ENCODE results near the gene NPL.

NPL gene

DNA sequence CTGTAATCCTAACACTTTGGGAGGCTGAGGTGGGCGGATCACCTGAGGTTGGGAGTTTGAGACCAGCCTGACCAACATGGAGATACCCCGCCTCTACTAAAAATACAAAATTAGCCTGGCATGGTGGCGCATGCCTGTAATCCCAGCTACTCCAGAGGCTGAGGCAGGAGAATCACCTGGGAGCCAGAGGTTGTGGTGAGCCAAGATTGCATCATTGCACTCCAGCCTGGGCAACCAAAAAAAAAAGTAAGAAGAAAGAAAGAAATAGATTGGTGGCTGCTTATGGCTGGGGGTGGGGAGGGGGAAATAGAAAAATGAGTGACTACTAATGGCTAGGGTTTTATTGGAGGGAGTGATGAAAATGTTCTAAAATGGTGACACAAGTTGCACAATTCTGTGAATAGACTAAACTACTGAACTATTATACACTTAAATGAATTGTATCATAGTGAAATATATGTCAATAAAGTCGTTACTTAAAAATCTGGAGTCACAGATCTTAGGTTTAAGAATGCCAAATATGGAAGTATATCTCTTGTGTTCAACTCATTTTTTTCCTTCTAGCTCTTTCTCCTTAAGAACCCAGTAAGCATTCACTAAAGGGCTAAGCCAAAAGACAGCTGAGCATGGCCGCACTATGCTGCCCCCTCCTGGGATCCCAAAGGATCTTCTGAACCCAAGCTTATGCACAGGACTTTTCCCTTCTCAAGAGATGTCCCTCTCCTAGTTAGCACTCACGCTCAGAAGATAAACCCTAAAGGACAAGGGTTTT is 3.2 kb upstream of the NPL start:
- no peaks in the 10 kb centered on the region for H3K9me3 Mint-ChIP-seq
- peaks cover 32% of the 10 kb centered on the region for H3K27me3 Mint-ChIP-seq (ENCODE audit: low read depth)
- H3K27ac Mint-ChIP-seq, result no peak overlapping the region
- no peak overlapping the region for H3K4me3 Mint-ChIP-seq
- H3K36me3 Mint-ChIP-seq (ENCODE audit: low read depth), result no peaks in the 10 kb centered on the region
- peaks cover 19% of the 10 kb centered on the region for H3K4me1 Mint-ChIP-seq (ENCODE audit: low read depth)

DNA sequence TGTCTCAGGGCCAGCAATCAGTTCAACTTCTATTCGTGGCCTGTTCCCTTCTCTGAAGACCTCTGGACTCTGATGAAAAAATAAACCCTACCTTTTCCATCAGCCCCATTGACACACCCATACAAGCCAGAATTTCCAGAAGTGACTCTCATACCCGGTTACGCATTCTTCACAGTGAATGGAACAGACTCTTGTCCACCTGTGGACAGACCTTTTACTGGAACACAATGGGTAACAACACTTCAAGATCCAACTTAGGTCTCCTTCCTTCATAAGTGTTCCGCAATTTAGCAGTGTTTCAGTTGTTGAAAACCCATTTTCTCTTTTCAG is 2.6 kb upstream of the NPL start:
- no peak overlapping the region for H3K4me3 Mint-ChIP-seq
- H3K27ac Mint-ChIP-seq, result no peak overlapping the region

DNA sequence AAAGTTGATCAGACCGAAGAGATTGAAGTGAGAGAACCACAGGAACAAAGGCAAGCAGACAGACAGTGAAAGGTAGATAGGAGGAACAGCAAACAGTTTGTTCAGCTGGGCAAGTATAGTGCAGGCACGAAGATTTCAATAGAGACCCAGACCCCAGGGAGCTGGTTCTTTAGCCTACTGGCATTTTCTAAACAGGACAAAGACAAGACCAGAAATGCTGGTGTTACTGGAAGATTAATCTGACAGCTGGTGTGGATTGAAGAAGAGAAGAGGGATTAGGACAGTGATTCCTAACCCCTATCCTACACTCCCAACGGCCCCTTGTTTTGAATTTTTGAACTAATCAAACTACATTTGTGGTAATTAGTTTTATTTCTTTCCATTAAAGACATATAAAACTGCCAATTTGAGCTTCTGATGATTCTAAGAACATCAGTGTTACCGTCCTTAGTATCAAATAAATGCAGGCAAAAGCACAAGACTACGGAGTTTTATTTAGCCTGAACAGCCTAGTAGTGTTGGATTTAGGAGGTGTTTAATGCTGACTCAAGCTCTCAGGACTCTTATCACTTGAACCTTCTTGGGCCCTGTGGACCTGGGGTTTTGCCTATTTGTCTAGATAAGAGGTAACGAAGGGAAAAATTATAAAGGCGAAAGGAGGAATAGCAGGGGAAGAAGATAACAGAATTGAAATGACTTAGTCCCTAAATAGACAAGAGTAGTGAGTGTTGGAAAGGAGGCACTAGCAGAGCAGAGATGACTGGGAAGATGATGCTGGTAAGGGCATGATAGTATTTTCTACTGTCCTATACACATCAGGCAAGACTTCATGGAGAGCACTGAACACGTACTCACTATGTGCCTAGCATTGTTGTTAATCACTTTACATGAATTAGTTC is 2.0 kb downstream of the NPL start:
- Mint-ChIP-seq H3K27me3 (ENCODE audit: low read depth) (peaks cover 26% of the 10 kb centered on the region), H3K4me3 (no peak overlapping the region), H3K9me3 (no peaks in the 10 kb centered on the region), H3K4me1 (ENCODE audit: low read depth) (peaks cover 16% of the 10 kb centered on the region), H3K36me3 (ENCODE audit: low read depth) (no peaks in the 10 kb centered on the region), H3K27ac (peak overlapping the region; percentile 28)

More for the DNA sequence above, 2.6 kb upstream of the NPL start:
- Mint-ChIP-seq H3K27me3 (ENCODE audit: low read depth) (peaks cover 32% of the 10 kb centered on the region), H3K4me1 (ENCODE audit: low read depth) (peaks cover 15% of the 10 kb centered on the region), H3K9me3 (no peaks in the 10 kb centered on the region), H3K36me3 (ENCODE audit: low read depth) (no peaks in the 10 kb centered on the region)

DNA sequence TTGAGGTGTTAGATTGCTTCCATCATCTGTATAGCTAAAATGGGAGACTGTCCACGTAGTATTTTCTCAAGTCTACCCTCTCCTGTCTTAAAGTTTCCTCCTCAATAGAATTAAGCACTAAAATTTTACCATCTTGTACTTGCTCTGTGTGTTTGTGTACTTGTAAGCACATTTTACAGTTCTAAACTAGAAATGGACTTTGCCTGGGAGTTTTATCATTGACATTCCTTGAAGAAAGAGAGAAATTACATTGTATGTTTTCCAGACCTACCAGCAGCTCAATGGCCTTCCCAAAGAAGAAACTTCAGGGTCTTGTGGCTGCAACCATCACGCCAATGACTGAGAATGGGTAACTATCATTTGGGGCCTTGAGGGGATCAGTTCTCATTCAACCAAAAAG is 4.5 kb downstream of the NPL start:
- Mint-ChIP-seq H3K27ac (no peak overlapping the region), H3K9me3 (no peaks in the 10 kb centered on the region), H3K36me3 (ENCODE audit: low read depth) (no peaks in the 10 kb centered on the region), H3K4me1 (ENCODE audit: low read depth) (peaks cover 16% of the 10 kb centered on the region), H3K4me3 (no peak overlapping the region), H3K27me3 (ENCODE audit: low read depth) (peaks cover 12% of the 10 kb centered on the region)

DNA sequence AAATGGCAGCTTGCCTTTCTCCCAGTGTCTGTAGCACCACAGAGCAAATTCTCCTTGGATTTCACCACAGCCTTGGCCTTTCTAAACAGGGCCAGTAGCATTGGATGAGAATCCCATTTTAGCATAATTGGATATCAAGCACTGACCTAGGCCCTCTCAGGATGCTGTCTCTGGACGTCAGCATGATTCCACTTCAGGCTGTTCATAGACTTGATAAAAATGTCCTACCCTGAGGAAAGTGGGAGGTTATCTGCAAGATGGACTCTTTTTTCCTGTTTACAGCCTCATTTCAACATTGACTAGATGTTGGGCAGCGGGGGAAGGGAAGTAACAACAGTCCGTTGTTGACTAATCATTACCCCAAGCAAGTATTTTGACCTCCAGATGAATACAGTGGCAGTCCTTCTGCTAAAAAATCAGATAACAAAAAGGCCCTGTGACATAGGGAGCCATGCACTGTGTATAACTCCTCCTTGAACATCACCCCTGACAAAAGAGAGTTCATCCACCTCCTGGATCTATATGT is 5.2 kb downstream of the NPL start:
- Mint-ChIP-seq H3K9me3 (no peaks in the 10 kb centered on the region), H3K4me1 (ENCODE audit: low read depth) (peaks cover 15% of the 10 kb centered on the region), H3K4me3 (no peak overlapping the region), H3K36me3 (ENCODE audit: low read depth) (no peaks in the 10 kb centered on the region), H3K27me3 (ENCODE audit: low read depth) (peaks cover 10% of the 10 kb centered on the region), H3K27ac (no peak overlapping the region)

DNA sequence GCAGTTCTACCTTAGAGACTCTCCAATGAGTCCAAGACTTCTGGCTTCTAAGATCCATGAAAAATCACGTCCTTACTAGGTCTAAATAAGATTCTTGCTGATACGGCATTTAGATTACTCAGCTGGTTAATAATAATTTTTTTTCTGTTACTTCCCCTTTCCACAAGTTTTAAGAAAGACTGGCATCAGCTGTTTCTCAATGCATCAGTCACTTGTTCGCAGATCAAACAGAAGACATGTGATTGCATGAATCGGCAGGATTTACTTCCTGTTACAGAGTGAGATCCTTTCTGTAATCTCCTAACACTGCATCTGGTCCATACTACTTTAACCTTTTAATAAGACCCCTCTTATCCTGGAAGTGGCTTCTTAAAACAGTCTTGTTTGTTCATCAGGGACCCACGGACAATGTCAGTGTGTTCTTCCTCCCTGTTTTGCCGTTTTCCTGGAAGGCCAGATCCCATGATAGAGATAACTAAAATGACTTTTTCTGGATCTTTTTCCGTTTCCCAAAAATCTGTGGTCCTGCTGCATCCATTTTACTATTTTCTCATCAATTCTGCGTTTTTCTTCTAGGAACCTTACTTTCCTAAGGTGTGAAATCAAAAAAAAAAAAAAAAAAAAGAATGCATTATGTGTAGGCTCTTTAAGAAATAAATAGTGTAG is 6.1 kb downstream of the NPL start:
- Mint-ChIP-seq H3K4me3 (no peak overlapping the region), H3K27me3 (ENCODE audit: low read depth) (peaks cover 10% of the 10 kb centered on the region), H3K4me1 (ENCODE audit: low read depth) (peaks cover 13% of the 10 kb centered on the region), H3K27ac (no peak overlapping the region), H3K9me3 (no peaks in the 10 kb centered on the region), H3K36me3 (ENCODE audit: low read depth) (no peaks in the 10 kb centered on the region)

DNA sequence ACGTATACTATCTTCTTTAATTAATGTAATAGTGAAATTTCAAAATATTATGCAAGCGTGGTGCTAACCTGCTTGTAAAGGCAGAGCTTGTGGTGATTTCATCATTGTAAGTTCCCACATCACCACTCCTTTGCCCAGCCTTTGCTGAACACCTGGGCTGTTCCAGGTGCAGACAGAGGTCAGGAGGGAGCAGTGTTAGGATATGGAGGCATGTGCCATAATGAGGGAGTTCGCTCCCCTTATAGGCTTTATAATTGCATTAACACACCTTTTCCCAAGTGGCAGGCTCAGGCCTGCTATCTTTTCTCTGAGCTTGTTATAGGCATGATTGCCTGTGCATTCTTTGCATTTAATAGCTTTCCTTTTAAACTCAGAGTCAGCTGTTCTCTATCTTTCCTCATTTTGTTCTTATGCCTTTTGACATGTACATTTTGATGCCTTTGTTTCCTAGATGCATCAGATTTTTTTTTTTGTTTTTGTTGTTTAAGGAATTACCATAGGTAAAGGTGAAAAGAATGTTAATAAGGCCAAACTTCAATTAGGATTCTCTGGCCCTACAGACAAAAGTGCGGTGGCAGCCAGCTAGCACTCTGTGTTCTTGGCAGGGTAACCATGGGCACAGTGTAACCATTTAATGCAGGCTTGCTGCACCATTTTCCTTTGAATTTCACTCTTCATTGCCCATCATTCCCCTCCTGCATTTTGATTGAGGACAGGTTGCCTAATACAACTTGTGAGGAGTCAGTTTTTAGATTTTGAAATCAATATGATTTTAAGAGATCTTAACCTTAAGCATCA is 12.6 kb downstream of the NPL start:
- Mint-ChIP-seq H3K36me3 (ENCODE audit: low read depth) (no peaks in the 10 kb centered on the region), H3K9me3 (no peaks in the 10 kb centered on the region), H3K27me3 (ENCODE audit: low read depth) (peaks cover 4% of the 10 kb centered on the region)

DNA sequence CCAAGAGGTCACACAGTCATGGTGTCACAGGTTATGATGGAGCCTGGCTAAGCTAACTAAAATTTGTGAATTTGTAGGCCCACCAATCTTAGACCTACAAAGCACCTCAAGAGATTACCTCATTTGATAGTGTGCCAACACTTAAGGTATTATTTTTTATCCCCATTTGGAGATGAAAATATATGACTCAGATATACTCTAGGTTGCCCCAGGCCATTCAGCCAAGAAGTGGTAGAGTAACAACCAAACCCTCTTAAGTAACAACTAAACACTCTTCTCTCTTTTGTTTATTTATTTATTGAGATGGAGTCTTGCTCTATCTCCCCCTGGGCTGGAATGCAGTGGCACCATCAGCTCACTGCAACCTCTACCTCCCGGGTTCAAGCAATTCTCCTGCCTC is 14.3 kb downstream of the NPL start:
- H3K27ac Mint-ChIP-seq, result no peak overlapping the region
- no peaks in the 10 kb centered on the region for H3K9me3 Mint-ChIP-seq
- no peaks in the 10 kb centered on the region for H3K27me3 Mint-ChIP-seq (ENCODE audit: low read depth)
- no peaks in the 10 kb centered on the region for H3K36me3 Mint-ChIP-seq (ENCODE audit: low read depth)
- no peaks in the 10 kb centered on the region for H3K4me1 Mint-ChIP-seq (ENCODE audit: low read depth)
- no peak overlapping the region for H3K4me3 Mint-ChIP-seq

More for the DNA sequence above, 12.6 kb downstream of the NPL start:
- no peak overlapping the region for H3K4me3 Mint-ChIP-seq
- no peak overlapping the region for H3K27ac Mint-ChIP-seq
- peaks cover 2% of the 10 kb centered on the region for H3K4me1 Mint-ChIP-seq (ENCODE audit: low read depth)

DNA sequence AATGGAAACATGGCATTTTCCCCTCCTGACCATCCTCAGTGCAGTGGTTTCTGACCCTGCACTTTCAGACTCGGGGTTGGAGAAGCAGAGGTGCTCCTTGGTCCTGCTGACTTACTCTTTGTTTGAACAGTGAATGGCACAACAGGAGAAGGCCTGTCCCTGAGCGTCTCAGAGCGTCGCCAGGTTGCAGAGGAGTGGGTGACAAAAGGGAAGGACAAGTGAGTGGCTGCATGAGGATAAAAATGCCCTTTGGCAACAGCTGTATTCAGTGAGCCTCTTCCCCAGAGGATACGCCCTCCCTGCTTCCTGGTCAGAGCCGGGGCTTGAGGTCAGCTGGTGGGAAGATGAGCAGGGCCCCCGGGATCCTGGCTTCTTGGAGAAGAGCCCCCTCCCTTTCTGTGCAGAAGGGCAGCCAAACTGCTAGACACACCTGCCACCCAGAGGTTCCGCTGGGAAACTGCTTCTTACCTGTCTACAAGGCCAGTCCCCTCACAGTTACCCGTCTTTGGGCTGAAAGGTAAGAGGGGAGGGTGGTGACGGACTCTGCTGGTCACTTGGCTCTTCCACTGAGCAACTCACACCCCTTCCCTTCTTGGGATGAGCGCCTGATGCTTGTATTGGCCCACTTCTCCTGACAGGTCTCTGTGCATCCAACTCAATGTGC is 16.6 kb downstream of the NPL start:
- Mint-ChIP-seq H3K4me3 (no peak overlapping the region), H3K4me1 (ENCODE audit: low read depth) (no peaks in the 10 kb centered on the region), H3K27me3 (ENCODE audit: low read depth) (no peaks in the 10 kb centered on the region), H3K9me3 (no peaks in the 10 kb centered on the region), H3K36me3 (ENCODE audit: low read depth) (no peaks in the 10 kb centered on the region), H3K27ac (no peak overlapping the region)

DNA sequence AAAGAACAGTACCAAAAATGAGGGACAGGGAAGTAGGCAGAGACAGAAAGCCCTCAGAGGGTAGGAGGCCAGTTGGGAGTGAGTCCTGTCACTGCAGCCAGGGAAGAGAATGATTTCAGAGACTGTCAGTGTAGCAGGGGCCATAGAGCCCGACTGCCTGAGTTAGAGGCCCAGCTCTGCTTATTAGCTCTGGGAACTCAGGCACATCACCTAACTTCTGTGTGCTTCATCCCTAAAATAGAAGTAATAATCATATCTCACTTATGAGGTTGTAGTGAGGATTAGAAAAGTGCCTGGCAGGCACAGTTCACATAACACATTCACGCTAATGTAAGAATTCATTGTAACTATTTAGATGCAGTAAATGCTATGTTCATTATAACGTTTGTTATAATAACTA is 18.3 kb downstream of the NPL start:
- H3K27me3 Mint-ChIP-seq (ENCODE audit: low read depth), result no peaks in the 10 kb centered on the region
- H3K27ac Mint-ChIP-seq, result no peak overlapping the region
- H3K9me3 Mint-ChIP-seq, result no peaks in the 10 kb centered on the region
- H3K36me3 Mint-ChIP-seq (ENCODE audit: low read depth), result no peaks in the 10 kb centered on the region
- no peaks in the 10 kb centered on the region for H3K4me1 Mint-ChIP-seq (ENCODE audit: low read depth)
- no peak overlapping the region for H3K4me3 Mint-ChIP-seq

DNA sequence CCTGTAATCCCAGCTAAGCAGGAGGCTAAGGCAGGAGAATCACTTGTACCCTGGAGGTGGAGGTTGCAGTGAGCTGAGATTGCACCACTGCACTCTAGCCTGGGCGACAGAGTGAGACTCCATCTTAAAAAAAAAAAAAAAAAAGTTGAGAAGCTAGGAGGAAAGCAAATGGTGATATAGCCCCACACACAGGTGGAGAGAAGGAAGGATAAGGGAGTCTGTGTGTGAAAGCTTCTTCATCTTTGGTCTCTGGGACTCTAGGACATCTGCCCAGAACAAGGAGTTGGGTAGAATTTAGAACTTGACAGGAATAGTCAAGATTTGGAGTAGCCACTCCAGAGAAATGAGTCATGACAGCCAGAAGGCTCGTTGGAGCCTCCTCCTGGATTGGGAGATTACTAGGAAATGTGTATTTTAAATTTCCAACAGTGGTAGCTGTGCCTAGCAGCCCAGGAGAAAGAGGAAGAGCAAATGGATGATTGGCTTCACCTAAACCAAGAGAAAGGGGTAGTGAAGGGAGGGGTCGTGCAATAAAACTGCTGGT is 19.9 kb downstream of the NPL start:
- H3K27ac Mint-ChIP-seq, result no peak overlapping the region
- H3K4me1 Mint-ChIP-seq (ENCODE audit: low read depth), result no peaks in the 10 kb centered on the region
- H3K36me3 Mint-ChIP-seq (ENCODE audit: low read depth), result no peaks in the 10 kb centered on the region

DNA sequence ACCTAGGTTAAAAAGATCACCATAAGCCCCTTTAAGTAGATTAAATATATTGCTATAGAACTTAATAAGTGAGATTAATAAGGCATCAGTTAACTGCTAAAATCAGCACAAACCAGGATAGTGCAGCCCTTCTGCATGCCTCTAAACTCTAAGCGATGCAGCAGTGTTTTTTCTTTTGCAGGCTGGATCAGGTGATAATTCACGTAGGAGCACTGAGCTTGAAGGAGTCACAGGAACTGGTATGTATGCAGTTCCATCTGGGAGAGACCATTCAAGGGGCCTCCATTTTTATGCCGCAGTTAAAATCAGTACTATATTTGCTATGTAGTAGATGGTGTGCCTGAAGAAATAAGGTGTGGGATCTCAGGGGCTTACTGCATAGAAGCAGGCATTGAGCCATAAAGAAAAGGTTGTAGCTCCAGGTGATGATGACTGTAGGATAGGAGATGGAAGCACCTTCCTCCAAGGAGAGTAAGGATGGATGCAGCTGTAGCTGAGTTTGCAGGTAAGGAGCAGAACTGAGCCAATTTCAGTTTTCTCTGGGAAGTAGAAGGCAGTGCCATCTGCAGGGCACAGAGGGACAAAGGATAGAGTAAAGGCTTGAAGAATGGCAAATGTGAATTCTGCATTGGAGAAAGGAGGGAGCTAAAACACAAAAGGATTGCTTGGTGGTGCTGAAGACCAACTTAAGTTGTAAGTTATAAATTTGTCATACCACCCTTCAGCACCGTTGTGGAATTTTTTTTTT is 22.6 kb downstream of the NPL start:
- Mint-ChIP-seq H3K36me3 (ENCODE audit: low read depth) (no peaks in the 10 kb centered on the region), H3K27me3 (ENCODE audit: low read depth) (no peaks in the 10 kb centered on the region), H3K4me3 (no peak overlapping the region), H3K27ac (no peak overlapping the region), H3K4me1 (ENCODE audit: low read depth) (no peaks in the 10 kb centered on the region), H3K9me3 (no peaks in the 10 kb centered on the region)

More for the DNA sequence above, 19.9 kb downstream of the NPL start:
- H3K4me3 Mint-ChIP-seq, result no peak overlapping the region
- no peaks in the 10 kb centered on the region for H3K27me3 Mint-ChIP-seq (ENCODE audit: low read depth)
- H3K9me3 Mint-ChIP-seq, result no peaks in the 10 kb centered on the region

DNA sequence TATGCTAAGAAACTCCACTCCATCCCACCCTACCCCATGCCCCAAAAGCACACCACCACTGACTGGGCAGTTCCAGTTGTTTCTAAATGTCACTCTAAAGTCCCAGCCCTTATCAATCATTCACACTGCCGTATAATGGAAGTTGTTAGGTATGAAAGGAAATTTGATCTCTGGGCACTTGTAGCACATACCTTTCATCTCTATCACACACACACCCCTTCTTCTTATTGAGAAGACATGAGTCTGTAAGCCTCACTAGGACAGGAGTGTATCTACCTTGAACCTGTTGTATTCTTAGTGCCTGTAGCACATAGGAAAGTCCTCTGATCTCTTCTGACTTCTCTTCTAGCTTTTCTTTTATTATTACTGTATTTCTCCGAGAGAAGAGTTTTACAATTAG is 27.3 kb downstream of the NPL start:
- Mint-ChIP-seq H3K9me3 (no peaks in the 10 kb centered on the region), H3K36me3 (ENCODE audit: low read depth) (no peaks in the 10 kb centered on the region), H3K27me3 (ENCODE audit: low read depth) (no peaks in the 10 kb centered on the region), H3K27ac (no peak overlapping the region), H3K4me3 (no peak overlapping the region), H3K4me1 (ENCODE audit: low read depth) (no peaks in the 10 kb centered on the region)

Data from T-helper 1 cell treated with Interleukin-12 subunit alpha and Interleukin-12 subunit beta and Interleukin-4 antibody, amounts not matched to agents 30 μg/mL and 1 μg/mL, for 36 hours (primary cell).